Muscle layer of duodenum (tissue), 2 donors: ENCODE data around the gene HMG20A.

Experiments used
- H3K27ac ChIP-seq: one replicate; pipeline ENCODE4 v1.7.0; 2013; ENCODE audit warnings: mild to moderate bottlenecking, low read length
- H3K27me3 ChIP-seq: one replicate; pipeline ENCODE4 v1.7.0; 2013; ENCODE audit warnings: low read depth, mild to moderate bottlenecking, control low read depth, low read length
- H3K36me3 ChIP-seq, 2 donors: one replicate each; pipeline ENCODE4 v1.7.0; 2013; ENCODE audit warnings: low read length in 2 of 2, control low read depth in 1 of 2, mild to moderate bottlenecking in 1 of 2; ENCODE audit not compliant: insufficient read depth in 2 of 2, control insufficient read depth in 1 of 2
- H3K4me1 ChIP-seq, 2 donors: one replicate each; pipeline ENCODE4 v1.7.0; 2013; ENCODE audit warnings: low read length in 2 of 2, mild to moderate bottlenecking in 2 of 2, control low read depth in 1 of 2, moderate library complexity in 1 of 2; ENCODE audit not compliant: insufficient read depth in 2 of 2, control insufficient read depth in 1 of 2
- H3K4me3 ChIP-seq, 2 donors: one replicate each; pipeline ENCODE4 v1.7.0; 2013; ENCODE audit warnings: low read length in 2 of 2, low read depth in 1 of 2, mild to moderate bottlenecking in 1 of 2
- H3K9me3 ChIP-seq, 2 donors: one replicate each; pipeline ENCODE4 v1.7.0; 2013; ENCODE audit warnings: low read length in 2 of 2, control low read depth in 1 of 2, mild to moderate bottlenecking in 1 of 2; ENCODE audit not compliant: control insufficient read depth in 1 of 2
- donor health status: healthy.

Gene HMG20A

DNA sequence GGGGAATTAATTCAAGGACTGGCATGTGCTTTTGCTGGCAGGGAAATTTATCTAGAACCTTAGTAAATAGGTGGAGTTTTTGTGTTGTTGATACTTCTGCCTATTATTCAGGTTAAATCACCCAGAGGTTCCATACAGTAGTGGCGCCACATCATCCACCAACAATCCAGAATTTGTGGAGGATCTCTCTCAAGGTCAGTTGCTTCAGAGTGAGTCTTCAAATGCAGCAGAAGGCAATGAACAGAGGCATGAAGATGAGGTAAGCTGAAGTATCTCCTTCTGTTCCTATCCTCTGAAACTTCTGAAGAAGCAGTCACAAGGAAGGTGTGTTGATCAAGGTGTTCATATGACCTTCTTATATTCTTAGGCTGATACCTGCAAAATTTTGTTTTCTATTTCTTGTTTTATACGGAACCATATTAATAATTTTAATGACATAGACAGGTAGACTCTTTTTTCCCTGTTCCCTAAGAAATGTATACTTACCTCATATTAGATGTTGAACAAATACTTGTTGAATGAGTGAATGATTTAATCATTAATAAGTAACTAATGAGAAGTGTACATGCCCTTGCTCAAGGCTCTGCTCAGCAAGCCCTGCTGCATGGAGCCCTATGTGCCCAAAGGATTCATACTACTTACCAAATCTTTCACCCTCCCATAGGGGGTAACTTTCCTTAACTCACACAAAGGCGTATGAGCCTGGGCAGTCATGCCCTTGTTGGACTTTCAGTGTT lies 43.6 kb downstream of the HMG20A start:
- peaks cover 15 to 30% of the 10 kb centered on the region in 2 donors for H3K36me3 ChIP-seq

GRCh38 chr15:77466521-77466920 lies 45.8 kb downstream of the HMG20A start:
- peaks cover 29 to 34% of the 10 kb centered on the region in 2 donors for H3K36me3 ChIP-seq

More for the DNA sequence above, 43.6 kb downstream of the HMG20A start:
- Histone ChIP-seq H3K27me3 (no peaks in the 10 kb centered on the region), H3K9me3 (no peaks in the 10 kb centered on the region), H3K4me1 (no peaks in the 10 kb centered on the region), H3K4me3 (no peak overlapping the region), H3K27ac (no peak overlapping the region)

GRCh38 chr15:77468896-77469295 lies 48.2 kb downstream of the HMG20A start:
- Histone ChIP-seq H3K4me3 (no peak overlapping the region), H3K27me3 (no peaks in the 10 kb centered on the region), H3K9me3 (no peaks in the 10 kb centered on the region), H3K4me1 (no peaks in the 10 kb centered on the region), H3K27ac (no peak overlapping the region), H3K36me3 (peaks cover 41 to 42% of the 10 kb centered on the region in 2 donors)

More at GRCh38 chr15:77466521-77466920, 45.8 kb downstream of the HMG20A start:
- Histone ChIP-seq H3K9me3 (no peaks in the 10 kb centered on the region), H3K4me3 (no peak overlapping the region), H3K4me1 (no peaks in the 10 kb centered on the region), H3K27me3 (no peaks in the 10 kb centered on the region), H3K27ac (no peak overlapping the region)

GRCh38 chr15:77470235-77470634 lies 49.5 kb downstream of the HMG20A start:
- Histone ChIP-seq H3K4me1 (no peaks in the 10 kb centered on the region), H3K27me3 (no peaks in the 10 kb centered on the region), H3K9me3 (no peaks in the 10 kb centered on the region), H3K27ac (no peak overlapping the region), H3K4me3 (no peak overlapping the region), H3K36me3 (peaks cover 36 to 42% of the 10 kb centered on the region in 2 donors)

GRCh38 chr15:77473328-77473727 lies 52.6 kb downstream of the HMG20A start:
- Histone ChIP-seq H3K4me1 (no peaks in the 10 kb centered on the region), H3K4me3 (no peak overlapping the region), H3K27ac (no peak overlapping the region), H3K36me3 (peaks cover 37 to 44% of the 10 kb centered on the region in 2 donors), H3K9me3 (no peaks in the 10 kb centered on the region), H3K27me3 (no peaks in the 10 kb centered on the region)

- Histone ChIP-seq H3K27ac (no peak overlapping the region), H3K27me3 (no peaks in the 10 kb centered on the region), H3K4me1 (no peaks in the 10 kb centered on the region), H3K4me3 (no peak overlapping the region), H3K36me3 (peaks cover 45 to 46% of the 10 kb centered on the region in 2 donors), H3K9me3 (no peaks in the 10 kb centered on the region)
Observed at GRCh38 chr15:77474310-77474988, 53.8 kb downstream of the HMG20A start.

DNA sequence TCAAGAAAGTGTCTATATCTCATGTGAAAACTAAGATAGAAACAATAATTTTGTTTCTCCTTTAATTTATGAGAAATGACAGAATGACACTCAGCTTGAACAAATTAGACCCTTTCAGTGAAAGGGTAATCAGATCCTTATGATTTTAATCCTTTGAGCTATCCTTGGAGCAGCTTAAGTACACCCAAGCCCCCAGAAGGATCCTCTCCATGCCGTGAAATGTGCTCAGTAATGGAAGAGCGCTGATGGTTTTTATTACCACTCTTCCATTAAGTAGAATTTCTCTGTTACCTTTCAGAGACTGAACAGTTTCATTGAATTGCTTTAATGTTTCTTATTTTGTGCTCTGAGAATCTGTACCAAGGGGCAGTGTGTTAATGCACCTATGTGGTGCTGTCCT lies 54.3 kb downstream of the HMG20A start:
- peaks cover 47% of the 10 kb centered on the region in 2 donors for H3K36me3 ChIP-seq
- H3K27me3 ChIP-seq = no peaks in the 10 kb centered on the region
- no peak overlapping the region for H3K4me3 ChIP-seq
- no peaks in the 10 kb centered on the region for H3K4me1 ChIP-seq
- H3K27ac ChIP-seq = no peak overlapping the region
- no peaks in the 10 kb centered on the region for H3K9me3 ChIP-seq

DNA sequence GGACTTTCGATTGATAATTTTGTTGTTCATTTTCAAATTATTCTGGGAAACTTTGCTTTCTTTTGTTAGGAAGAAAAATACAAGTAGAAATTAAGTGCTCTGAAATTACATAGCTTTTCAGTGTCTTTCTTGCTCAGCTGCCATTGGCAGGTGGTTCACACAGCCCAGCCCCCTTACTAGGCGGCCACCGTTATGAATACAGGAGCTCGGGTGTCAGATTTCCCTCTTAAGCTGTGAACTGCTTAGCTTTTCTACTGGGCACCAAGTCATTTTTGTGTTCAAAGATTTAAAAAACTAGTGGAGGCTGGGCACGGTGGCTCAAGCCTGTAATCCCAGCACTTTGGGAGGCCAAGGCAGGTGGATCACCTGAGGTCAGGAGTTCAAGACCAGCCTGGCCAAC lies 55.2 kb downstream of the HMG20A start:
- Histone ChIP-seq H3K4me1 (no peaks in the 10 kb centered on the region), H3K9me3 (no peaks in the 10 kb centered on the region), H3K36me3 (peaks cover 41 to 45% of the 10 kb centered on the region in 2 donors), H3K27ac (no peak overlapping the region), H3K4me3 (no peak overlapping the region), H3K27me3 (no peaks in the 10 kb centered on the region)

GRCh38 chr15:77476995-77477394 lies 56.3 kb downstream of the HMG20A start:
- peaks cover 5 to 6% of the 10 kb centered on the region in 2 donors for H3K4me1 ChIP-seq
- no peak overlapping the region for H3K4me3 ChIP-seq
- H3K27me3 ChIP-seq = no peaks in the 10 kb centered on the region
- H3K9me3 ChIP-seq = no peaks in the 10 kb centered on the region
- H3K27ac ChIP-seq = no peak overlapping the region
- peaks cover 30 to 35% of the 10 kb centered on the region in 2 donors for H3K36me3 ChIP-seq

DNA sequence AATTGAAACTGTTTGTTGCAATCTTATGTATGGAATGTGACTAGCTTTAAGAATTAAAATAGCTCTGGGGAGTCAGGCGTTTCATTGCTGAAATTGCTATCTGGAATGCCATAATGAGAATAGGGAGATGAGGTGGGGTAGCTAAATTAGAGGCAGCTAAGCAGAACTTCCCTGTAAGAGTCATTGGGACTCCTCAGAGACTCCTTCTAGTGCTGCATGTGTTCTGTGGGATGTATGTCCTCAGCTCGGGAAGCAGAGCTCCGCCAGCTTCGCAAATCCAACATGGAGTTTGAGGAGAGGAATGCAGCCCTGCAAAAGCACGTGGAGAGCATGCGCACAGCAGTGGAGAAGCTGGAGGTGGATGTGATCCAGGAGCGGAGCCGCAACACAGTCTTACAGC lies 57.4 kb downstream of the HMG20A start:
- no peak overlapping the region for H3K27ac ChIP-seq
- no peak overlapping the region for H3K4me3 ChIP-seq
- no peaks in the 10 kb centered on the region for H3K9me3 ChIP-seq
- no peaks in the 10 kb centered on the region for H3K27me3 ChIP-seq
- H3K4me1 ChIP-seq = peaks cover 5 to 15% of the 10 kb centered on the region in 2 donors
- peaks cover 23 to 29% of the 10 kb centered on the region in 2 donors for H3K36me3 ChIP-seq

DNA sequence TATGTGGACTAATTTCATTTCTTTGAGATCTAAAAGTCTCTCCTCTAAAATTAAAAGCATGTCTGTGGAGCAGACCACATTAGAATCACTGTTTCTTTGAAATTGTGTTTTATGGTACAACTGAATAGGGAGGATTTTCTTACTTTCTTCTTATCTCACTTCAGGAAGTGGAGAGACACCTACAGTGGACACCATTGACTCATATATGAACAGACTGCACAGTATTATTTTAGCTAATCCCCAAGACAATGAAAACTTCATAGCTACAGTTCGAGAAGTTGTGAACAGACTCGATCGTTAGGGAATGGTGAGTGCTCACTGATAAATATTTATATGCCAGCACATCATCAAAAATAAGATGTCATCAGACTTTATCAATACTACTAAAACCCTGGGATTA lies 58.3 kb downstream of the HMG20A start:
- Histone ChIP-seq H3K4me1 (peaks cover 5 to 24% of the 10 kb centered on the region in 2 donors), H3K4me3 (no peak overlapping the region), H3K9me3 (no peaks in the 10 kb centered on the region), H3K27me3 (no peaks in the 10 kb centered on the region), H3K27ac (no peak overlapping the region), H3K36me3 (peaks cover 33 to 34% of the 10 kb centered on the region in 2 donors)
